Urinary bladder (tissue), 4 donors: Measurements from ENCODE around the gene COL25A1. TPM values are rescaled to one million over a fixed set of nuclear protein-coding genes. Genes with fewer than 3 reads are reported as not detected.

Experiments
- DNase-seq: peaks from one replicate; pipeline ENCODE4 v3.0.0-alpha.2; 2015; ENCODE audit errors: extremely low spot score
- H3K27ac ChIP-seq: one replicate; pipeline ENCODE4 v1.5.1; 2013; ENCODE audit warnings: low read depth, mild to moderate bottlenecking, moderate library complexity
- H3K36me3 ChIP-seq: one replicate; pipeline ENCODE4 v1.6.1; 2013; ENCODE audit warnings: mild to moderate bottlenecking, moderate library complexity; ENCODE audit not compliant: insufficient read depth
- H3K4me1 ChIP-seq: one replicate; pipeline ENCODE4 v1.6.1; 2013; ENCODE audit warnings: mild to moderate bottlenecking, moderate library complexity; ENCODE audit not compliant: insufficient read depth
- H3K4me3 ChIP-seq: one replicate; pipeline ENCODE4 v1.5.1; 2013; ENCODE audit warnings: low read depth, low read length
- WGBS: extraction: QIAGEN DNeasy Blood & Tissue Kit; methylation state at CpG from one replicate; pipeline ENCODE4 v1.1.7; 2013; 5-methylcytosine and 5-hydroxymethylcytosine counted together
- polyA plus RNA-seq: library from polyadenylated mRNA; stranded (reverse); fragments of 200-250 nt; gene quantifications from one replicate; pipeline ENCODE4 v1.2.3, GENCODE V29; 2013
- total RNA-seq: library from RNA; depleted of rRNA; stranded (reverse); fragments of >200 nt; gene quantifications from one replicate; pipeline ENCODE4 v1.2.3, GENCODE V29; 2014
- donor health status: healthy with polysubstance abuse.
- donor health status: healthy.

COL25A1 gene
- total and polyA plus RNA-seq, 2 donors = 1.4 to 16.4 TPM

DNA sequence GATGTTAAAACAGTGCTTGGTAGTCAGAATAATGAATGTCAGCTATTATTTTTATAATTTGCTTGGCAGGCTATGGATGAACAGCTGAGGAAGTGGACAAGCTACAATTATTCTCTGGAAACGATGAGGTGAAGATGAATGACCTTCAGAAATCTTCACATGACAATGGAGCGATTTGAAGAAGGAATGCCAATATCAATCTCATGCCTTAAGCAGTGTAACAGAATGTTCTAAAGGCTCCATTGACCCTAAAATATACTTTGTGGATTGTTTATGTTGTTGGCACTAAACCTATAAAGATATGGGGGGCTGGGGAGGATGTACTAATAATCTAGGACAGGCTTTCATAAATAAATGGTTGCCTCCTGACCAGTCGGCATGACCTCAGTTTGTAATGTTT lies 36.2 kb downstream of the COL25A1 start:
- no peak overlapping the region for H3K4me3 ChIP-seq
- DNase-seq = no peak
- no peaks in the 10 kb centered on the region for H3K4me1 ChIP-seq
- no peak overlapping the region for H3K27ac ChIP-seq
- 50% methylated on average over 3 of the region's 3 CpGs for WGBS
- H3K36me3 ChIP-seq = no peaks in the 10 kb centered on the region

DNA sequence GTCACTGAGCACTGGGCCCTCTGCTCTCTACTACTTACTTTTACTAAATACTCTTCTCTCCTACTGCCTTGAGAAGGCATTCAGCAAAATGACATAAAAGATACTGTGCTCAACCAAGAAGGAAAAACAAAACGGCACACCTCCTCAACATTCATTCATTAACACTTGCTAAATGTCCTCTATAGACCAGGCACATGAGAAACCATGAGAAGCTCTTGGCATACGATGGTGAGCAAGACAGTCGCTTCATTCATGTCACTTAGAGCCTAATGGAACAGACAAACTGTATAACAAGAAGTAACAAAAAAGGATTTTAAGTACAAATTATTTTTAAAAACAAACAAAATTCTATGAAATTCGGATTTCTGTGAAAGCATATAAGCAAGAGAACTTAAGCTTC lies 38.7 kb downstream of the COL25A1 start:
- WGBS = 85% methylated on average over 4 of the region's 4 CpGs
- Histone ChIP-seq H3K36me3 (no peaks in the 10 kb centered on the region), H3K27ac (no peak overlapping the region), H3K4me3 (no peak overlapping the region), H3K4me1 (no peaks in the 10 kb centered on the region)
- DNase-seq = no peak

DNA sequence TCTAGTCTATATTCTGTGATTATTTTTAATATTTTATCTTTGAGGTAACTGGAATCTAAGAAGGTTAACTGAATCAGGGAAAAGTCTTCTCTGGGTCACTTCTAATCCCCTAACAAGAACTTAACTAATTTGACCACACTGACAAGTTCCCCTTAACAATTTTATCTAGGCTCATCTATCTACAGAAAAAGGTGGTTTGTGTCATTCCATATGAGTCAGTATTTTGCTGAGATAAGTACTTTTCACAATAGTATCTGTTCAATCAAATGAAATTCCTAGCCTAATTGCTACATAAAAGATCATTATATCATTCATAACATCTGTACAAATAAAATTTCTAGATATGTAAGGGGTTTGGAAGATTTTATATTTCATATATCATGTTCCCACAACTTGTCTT lies 45.6 kb downstream of the COL25A1 start:
- Histone ChIP-seq H3K36me3 (no peaks in the 10 kb centered on the region), H3K4me1 (no peaks in the 10 kb centered on the region), H3K27ac (no peak overlapping the region), H3K4me3 (no peak overlapping the region)
- no peak for DNase-seq

DNA sequence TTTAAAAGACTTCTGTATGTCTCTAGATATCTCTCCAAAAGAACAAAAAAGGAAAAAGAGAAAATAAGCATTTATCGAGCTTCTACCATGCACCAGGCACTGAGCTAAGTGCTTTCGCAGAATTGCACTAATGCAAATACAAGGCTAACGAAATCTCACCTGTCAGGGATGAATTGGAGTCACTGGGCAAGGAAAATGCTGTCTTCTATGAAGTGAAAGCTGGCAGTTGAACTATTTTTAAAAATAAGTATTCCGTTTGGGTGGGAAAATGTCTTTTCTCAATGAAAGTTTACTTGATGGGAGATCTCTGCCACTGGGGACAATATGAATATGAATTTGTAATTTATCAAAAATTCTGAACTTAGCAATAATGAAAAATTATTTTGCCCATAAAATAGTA lies 47.6 kb downstream of the COL25A1 start:
- Histone ChIP-seq H3K4me3 (no peak overlapping the region), H3K4me1 (no peaks in the 10 kb centered on the region), H3K36me3 (no peaks in the 10 kb centered on the region), H3K27ac (no peak overlapping the region)
- WGBS = 88% methylated on average over 4 of the region's 4 CpGs
- no peak for DNase-seq

DNA sequence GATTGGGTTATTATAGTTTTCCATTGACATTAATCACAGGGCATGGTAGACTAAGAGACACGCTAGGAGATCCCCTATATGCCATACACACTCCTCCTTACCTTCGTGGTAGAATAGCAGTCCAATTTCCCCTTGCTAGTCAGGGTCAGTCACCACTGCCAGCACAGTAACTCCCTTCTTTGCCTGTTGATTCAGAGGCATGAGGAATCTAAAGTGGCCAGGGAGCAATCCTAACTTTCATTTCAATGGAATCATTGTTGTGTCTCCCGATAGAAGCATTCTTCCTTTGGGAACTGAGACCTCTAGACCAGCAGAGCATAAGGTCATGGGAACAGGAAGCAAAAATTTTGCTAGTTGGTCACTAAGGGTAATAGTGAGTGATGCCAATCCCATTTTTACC lies 51.1 kb downstream of the COL25A1 start:
- DNase-seq = no peak
- no peak overlapping the region for H3K4me3 ChIP-seq
- no peak overlapping the region for H3K27ac ChIP-seq
- no peaks in the 10 kb centered on the region for H3K36me3 ChIP-seq
- H3K4me1 ChIP-seq = no peaks in the 10 kb centered on the region
- 81% methylated on average over 3 of the region's 3 CpGs for WGBS

DNA sequence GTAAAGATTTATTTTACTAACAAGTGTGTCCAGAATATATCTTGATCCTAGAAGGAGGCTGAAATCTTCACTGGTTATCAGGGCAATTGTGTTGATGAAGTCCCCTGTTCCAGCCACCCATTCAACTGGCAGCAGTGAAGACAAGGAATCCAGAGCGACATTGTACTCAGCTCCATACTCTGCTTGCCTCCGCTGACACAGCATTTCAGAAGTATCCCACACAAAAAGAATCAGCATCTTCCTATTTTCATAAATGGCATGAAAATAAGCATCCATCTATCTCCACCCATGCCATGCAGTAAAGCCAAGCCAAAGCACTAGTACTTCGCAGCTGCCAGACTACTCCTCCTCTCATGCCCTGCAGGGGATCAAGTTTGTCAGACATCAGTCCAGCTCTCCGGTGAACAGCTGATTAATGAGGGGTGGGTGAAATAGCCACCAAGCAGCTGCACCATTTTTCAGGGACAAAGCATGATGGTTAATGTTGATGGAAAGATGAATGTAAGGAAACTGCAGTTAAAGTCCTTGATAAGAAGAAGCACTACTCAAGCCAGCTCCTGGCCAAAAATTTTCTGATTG lies 54.0 kb downstream of the COL25A1 start:
- Histone ChIP-seq H3K4me3 (no peak overlapping the region), H3K36me3 (no peaks in the 10 kb centered on the region), H3K4me1 (no peaks in the 10 kb centered on the region), H3K27ac (no peak overlapping the region)
- 92% methylated on average over 4 of the region's 4 CpGs for WGBS
- DNase-seq = no peak

DNA sequence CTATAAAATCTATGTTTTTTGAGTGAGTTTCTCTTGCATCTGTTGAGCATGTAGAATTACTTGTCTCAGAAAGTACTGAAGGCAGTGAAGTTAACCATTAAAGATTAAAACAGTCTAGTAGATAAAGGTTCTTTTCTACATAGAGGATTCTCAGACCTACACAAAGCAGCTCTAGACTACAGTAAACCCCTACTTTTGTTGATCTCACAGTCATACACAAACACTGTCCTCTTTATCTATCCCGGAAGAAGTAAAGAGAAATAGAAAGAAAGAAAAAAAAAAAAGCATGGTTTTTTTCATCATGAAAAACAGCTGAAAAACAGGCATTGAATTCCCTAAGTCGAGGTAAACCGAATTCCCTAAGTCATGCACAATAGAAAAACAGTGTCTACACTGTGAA lies 58.6 kb downstream of the COL25A1 start:
- Histone ChIP-seq H3K4me3 (no peak overlapping the region), H3K27ac (no peak overlapping the region), H3K4me1 (no peaks in the 10 kb centered on the region), H3K36me3 (no peaks in the 10 kb centered on the region)
- 75% methylated on average over 3 of the region's 3 CpGs for WGBS
- no peak for DNase-seq

DNA sequence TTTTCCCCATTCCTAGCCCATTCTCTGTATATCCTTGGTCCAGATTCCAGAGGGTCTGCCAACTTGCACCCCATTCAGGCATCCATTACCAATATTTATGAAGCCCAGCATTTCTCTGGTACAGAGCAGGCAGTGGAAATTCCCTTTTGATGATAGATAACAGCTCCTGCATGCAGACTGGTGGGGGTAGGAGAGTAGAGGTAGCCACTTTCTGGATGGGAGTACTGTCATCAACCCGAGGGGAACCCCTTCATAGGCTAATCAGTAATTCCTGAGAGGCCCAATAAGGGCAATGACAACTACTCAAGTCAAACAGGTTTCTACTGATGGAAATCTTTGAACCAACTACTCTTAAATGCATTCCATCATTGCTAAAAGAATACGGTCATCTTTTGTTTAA lies 63.7 kb downstream of the COL25A1 start:
- no peak overlapping the region for H3K4me3 ChIP-seq
- no peaks in the 10 kb centered on the region for H3K36me3 ChIP-seq
- no peak for DNase-seq
- no peak overlapping the region for H3K27ac ChIP-seq
- 83% methylated on average over 2 of the region's 2 CpGs for WGBS
- no peaks in the 10 kb centered on the region for H3K4me1 ChIP-seq

DNA sequence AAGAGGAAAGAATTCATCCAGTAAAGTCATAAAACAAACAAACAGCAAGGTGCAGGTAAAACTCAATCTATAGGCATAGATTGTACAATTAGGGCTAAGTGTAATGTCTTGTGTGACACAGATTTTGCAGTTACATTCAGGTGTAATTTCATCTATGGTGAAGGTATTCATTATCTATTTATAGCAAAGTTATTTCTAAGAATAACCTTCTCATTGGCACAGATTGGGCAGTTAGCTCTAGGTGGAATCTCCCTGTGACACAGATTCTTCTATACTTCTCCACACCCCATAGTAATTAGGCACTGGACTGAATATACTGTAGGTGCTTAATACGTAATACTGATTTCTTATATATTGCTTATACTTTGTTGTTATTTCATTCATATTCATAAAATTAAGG lies 66.8 kb downstream of the COL25A1 start:
- H3K27ac ChIP-seq = no peak overlapping the region
- no peaks in the 10 kb centered on the region for H3K36me3 ChIP-seq
- DNase-seq = no peak
- 95% methylated on average over 1 of the region's 1 CpG for WGBS
- H3K4me3 ChIP-seq = no peak overlapping the region
- H3K4me1 ChIP-seq = no peaks in the 10 kb centered on the region

DNA sequence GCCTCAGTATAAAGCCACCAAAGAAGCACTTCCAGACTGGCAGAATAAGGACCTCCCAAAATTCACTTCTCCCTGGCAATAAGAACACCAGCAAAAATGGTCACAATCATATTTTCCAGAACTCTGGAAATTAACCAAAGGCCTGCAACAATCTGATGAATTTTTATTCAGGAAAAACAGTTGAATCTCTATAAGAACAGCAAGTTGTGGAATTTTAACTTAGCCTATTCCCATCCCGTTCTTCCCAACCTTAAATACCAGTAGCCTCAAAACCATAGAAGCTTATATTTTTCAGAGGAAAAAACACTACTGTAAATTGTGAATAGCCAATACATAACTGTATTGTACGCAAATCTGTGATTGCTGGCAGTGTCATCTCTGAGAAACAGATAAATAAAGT lies 67.9 kb downstream of the COL25A1 start:
- no peaks in the 10 kb centered on the region for H3K4me1 ChIP-seq
- H3K4me3 ChIP-seq = no peak overlapping the region
- no peak for DNase-seq
- H3K27ac ChIP-seq = no peak overlapping the region
- H3K36me3 ChIP-seq = no peaks in the 10 kb centered on the region
- 93% methylated on average over 2 of the region's 2 CpGs for WGBS

DNA sequence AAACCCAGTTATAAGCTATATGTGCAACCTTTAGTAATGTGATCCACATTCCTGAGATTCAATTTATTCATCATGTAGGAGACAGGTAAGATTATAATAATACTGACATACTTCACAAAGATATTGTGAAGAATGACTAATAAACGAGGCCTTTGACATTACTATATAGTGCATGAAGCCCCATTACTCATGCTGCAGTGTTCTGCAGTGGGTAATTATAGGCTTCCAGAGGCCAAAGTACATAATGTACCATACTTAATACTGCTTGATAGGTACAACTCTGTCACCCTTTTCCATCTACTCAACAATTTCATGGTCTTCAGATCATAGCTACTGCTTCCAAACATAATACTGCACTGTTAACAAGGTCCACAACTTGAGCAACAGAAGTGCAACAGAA lies 68.9 kb downstream of the COL25A1 start:
- DNase-seq = no peak
- no peaks in the 10 kb centered on the region for H3K4me1 ChIP-seq
- no peak overlapping the region for H3K4me3 ChIP-seq
- H3K27ac ChIP-seq = no peak overlapping the region
- H3K36me3 ChIP-seq = no peaks in the 10 kb centered on the region
- WGBS = 81% methylated on average over 1 of the region's 1 CpG

DNA sequence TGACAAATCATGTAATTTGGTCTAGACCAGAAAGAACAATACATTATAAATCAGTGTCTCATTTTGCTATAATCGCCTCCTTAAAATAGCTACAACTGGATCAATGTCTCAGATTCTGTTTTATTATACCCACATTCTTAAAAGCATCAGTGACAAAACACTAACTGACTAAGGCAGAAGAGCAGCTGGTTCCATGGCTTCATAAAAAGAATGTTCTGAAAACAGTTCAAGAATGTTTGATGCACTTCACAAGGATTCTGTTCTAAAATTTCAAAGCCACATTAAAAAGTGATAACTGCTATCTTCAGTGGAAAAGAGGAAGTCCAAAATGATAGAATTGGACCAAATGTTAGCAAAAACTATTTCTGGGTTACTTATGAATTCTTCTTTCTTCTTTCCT lies 69.8 kb downstream of the COL25A1 start:
- DNase-seq = no peak
- Histone ChIP-seq H3K4me1 (no peaks in the 10 kb centered on the region), H3K27ac (no peak overlapping the region), H3K4me3 (no peak overlapping the region), H3K36me3 (no peaks in the 10 kb centered on the region)
- WGBS = 75% methylated on average over 1 of the region's 1 CpG

DNA sequence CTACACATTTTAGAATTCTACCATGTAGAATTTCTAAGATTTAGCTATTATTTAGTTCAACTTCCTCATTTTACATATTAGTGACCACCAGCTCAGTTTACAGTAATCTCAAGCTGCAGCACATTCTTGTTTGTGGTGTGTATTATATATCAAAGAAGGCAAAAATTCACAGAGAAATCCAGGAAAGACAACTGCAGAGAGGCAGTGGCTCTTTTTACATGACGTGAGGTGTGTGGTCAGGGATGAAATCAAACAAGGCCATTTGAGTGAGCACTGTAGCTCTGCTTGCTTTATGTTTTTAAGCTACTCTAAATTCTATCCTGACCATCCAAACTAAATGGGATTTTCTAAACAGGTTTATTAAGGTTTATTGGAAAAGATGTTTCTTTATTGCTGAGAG lies 71.1 kb downstream of the COL25A1 start:
- no peak overlapping the region for H3K27ac ChIP-seq
- H3K4me3 ChIP-seq = no peak overlapping the region
- no peak for DNase-seq
- H3K36me3 ChIP-seq = no peaks in the 10 kb centered on the region
- WGBS = 83% methylated on average over 1 of the region's 1 CpG
- no peaks in the 10 kb centered on the region for H3K4me1 ChIP-seq

DNA sequence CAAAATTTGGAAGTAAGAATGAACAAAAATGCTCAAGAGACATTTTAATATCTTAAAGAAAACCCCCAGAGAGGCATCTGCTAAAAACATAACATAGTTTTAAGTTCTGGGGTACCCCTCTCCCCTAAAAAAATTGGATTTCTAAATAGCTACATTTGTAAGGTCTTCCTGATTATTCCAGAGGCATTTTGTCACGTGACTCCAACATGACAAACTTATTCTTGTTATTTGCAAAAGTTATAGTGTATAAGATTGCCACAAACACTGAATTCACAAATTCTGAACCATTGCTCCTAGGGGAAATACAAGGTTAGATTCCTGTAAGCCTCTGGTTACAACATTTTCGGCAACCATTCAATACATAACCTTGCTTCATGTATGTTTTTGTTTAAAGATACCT lies 73.4 kb downstream of the COL25A1 start:
- H3K4me1 ChIP-seq = no peaks in the 10 kb centered on the region
- H3K36me3 ChIP-seq = no peaks in the 10 kb centered on the region
- DNase-seq = no peak
- no peak overlapping the region for H3K4me3 ChIP-seq
- WGBS = 87% methylated on average over 2 of the region's 2 CpGs
- H3K27ac ChIP-seq = no peak overlapping the region

DNA sequence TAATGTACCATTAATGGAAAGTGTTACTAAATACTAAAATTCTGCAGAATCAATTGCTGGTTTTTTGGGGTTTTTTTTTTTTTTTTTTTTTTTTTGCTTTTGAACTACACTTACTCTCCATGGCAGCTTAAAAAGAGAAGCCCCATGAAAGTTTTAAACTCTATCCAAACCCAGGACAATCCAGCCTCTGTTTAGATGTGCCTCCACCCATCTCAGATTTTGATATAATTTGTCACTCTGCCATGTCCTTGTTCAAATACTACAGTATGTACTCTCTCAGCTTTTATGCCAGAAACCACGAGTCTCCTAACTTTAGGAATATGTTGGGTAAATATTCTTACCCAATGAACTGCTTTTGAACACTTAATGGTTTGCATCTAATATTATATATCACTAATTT lies 84.2 kb downstream of the COL25A1 start:
- WGBS = 49% methylated on average over 1 of the region's 1 CpG
- H3K4me1 ChIP-seq = no peaks in the 10 kb centered on the region
- no peak overlapping the region for H3K4me3 ChIP-seq
- no peak overlapping the region for H3K27ac ChIP-seq
- no peak for DNase-seq
- no peaks in the 10 kb centered on the region for H3K36me3 ChIP-seq
